Measurements from ENCODE around the gene MKRN2OS. TPM values are rescaled to one million over a fixed set of nuclear protein-coding genes. Genes with fewer than 3 reads are reported as not detected.

MKRN2OS gene
- total and polyA plus RNA-seq, 2 donors (not counting 3 experiments of a cell fraction or from before 2014, with no cell fraction given), result not detected

DNA sequence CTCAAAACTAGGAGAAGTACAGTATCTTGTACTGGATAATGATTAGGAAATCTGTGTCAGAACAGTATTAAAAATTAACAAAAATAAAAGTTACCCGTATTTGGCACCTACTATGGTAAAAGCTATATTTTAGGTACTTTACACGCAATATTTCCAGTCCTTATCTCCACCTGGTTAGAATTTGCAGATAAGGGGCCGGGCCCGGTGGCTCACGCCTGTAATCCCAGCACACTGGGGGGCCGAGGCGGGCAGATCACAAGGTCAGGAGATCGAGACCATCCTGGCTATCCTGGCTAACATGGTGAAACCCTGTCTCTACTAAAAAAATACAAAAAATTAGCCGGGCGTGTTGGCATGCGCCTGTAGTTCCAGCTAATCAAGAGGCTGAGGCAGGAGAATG lies 28.4 kb downstream of the MKRN2OS start:
- no peak overlapping the region for H3K4me2 ChIP-seq (ENCODE audit: insufficient read depth, low read length)
- no peaks in the 10 kb centered on the region for H3K36me3 ChIP-seq (ENCODE audit: control insufficient read depth in 2 of 2, extremely low read depth in 1 of 2, insufficient read depth in 2 of 2, low read length in 2 of 2)
- H3K27me3 ChIP-seq (ENCODE audit: control insufficient read depth in 2 of 2, insufficient read depth in 2 of 2, low read length in 2 of 2), result no peaks in the 10 kb centered on the region
- no peaks in the 10 kb centered on the region for H3K9me1 ChIP-seq (replicated peaks; ENCODE audit: control insufficient read depth, extremely low read depth, insufficient read depth, low read length)
- no peak overlapping the region for H3K27ac ChIP-seq (ENCODE audit: insufficient read depth, low read depth, low read length)
- no peak overlapping the region for H3K4me3 ChIP-seq (replicated peaks in 1 of 3; ENCODE audit: insufficient read depth in 1 of 3, low read depth in 1 of 3, low read length in 3 of 3)
- no peak overlapping the region for H2AFZ ChIP-seq (ENCODE audit: low read depth, low read length)
- no peak overlapping the region for H3K9ac ChIP-seq (replicated peaks; ENCODE audit: extremely low read depth, insufficient read depth, low read length)
- TF ChIP-seq FOS (IDR thresholded peaks at IDR 0.05; ENCODE audit: borderline replicate concordance, insufficient read depth, low read length), result no peak
- TF ChIP-seq, protein P1, sequence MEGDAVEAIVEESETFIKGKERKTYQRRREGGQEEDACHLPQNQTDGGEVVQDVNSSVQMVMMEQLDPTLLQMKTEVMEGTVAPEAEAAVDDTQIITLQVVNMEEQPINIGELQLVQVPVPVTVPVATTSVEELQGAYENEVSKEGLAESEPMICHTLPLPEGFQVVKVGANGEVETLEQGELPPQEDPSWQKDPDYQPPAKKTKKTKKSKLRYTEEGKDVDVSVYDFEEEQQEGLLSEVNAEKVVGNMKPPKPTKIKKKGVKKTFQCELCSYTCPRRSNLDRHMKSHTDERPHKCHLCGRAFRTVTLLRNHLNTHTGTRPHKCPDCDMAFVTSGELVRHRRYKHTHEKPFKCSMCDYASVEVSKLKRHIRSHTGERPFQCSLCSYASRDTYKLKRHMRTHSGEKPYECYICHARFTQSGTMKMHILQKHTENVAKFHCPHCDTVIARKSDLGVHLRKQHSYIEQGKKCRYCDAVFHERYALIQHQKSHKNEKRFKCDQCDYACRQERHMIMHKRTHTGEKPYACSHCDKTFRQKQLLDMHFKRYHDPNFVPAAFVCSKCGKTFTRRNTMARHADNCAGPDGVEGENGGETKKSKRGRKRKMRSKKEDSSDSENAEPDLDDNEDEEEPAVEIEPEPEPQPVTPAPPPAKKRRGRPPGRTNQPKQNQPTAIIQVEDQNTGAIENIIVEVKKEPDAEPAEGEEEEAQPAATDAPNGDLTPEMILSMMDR (IDR thresholded peaks at IDR 0.05; ENCODE audit: extremely low read depth in 1 of 2, insufficient read depth in 1 of 2, low read depth in 1 of 2, low read length in 2 of 2), result no peak
- TF ChIP-seq, protein P2, sequence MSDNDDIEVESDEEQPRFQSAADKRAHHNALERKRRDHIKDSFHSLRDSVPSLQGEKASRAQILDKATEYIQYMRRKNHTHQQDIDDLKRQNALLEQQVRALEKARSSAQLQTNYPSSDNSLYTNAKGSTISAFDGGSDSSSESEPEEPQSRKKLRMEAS (IDR thresholded peaks at IDR 0.05; ENCODE audit: insufficient read depth, insufficient read length), result no peak
- no peaks in the 10 kb centered on the region for H4K20me1 ChIP-seq (replicated peaks; ENCODE audit: control insufficient read depth, extremely low read depth, insufficient read depth, low read length)
- no peak for FAIRE-seq
- no TSS peak for BruUV-seq (replicated peaks)
- intact Hi-C loops (cut with micrococcal nuclease) (no loop called here), dilution Hi-C loops (cut with MboI; ENCODE audit: extremely low pct_ligation_motif_present, low sequenced_read_pairs) (no loop called here)
- no peaks in the 10 kb centered on the region for H3K9me3 ChIP-seq (replicated peaks; ENCODE audit: control insufficient read depth, insufficient read depth, low read length)
- ChIA-PET POLR2A (no interaction called here), CTCF (no interaction called here)
- no peaks in the 10 kb centered on the region for H3K4me1 ChIP-seq (ENCODE audit: control insufficient read depth, extremely low read depth, insufficient read depth, low read length)
- H3K79me2 ChIP-seq (ENCODE audit: control insufficient read depth, insufficient read depth, low read length), result no peaks in the 10 kb centered on the region
- no peak for DNase-seq (ENCODE audit: low read depth, low spot score)

DNA sequence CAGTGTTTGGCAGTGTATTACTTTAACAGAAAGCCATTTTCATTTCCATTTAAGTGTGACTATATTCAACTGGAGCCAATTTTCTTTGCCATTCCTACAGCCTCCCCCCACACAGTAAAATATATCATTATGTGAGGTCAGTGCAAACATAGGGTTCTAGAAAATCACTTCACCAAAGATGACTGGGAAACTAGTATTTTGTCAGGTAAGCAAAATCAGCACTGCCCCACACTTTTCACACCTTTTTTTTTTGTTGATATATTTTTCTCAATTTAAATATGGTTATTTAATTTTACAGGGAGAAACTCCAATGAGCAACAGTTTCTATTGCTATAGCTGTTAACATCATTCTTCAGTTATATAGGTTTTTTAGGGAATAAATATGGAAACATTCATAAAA lies 29.7 kb downstream of the MKRN2OS start:
- Histone ChIP-seq H3K4me1 (ENCODE audit: control insufficient read depth, extremely low read depth, insufficient read depth, low read length) (no peaks in the 10 kb centered on the region), H3K4me2 (ENCODE audit: insufficient read depth, low read length) (no peak overlapping the region), H3K9me1 (replicated peaks; ENCODE audit: control insufficient read depth, extremely low read depth, insufficient read depth, low read length) (no peaks in the 10 kb centered on the region), H3K9ac (replicated peaks; ENCODE audit: extremely low read depth, insufficient read depth, low read length) (no peak overlapping the region), H3K9me3 (replicated peaks; ENCODE audit: control insufficient read depth, insufficient read depth, low read length) (no peaks in the 10 kb centered on the region), H3K4me3 (replicated peaks in 1 of 3; ENCODE audit: insufficient read depth in 1 of 3, low read depth in 1 of 3, low read length in 3 of 3) (no peak overlapping the region), H2AFZ (ENCODE audit: low read depth, low read length) (no peak overlapping the region), H3K27me3 (ENCODE audit: control insufficient read depth in 2 of 2, insufficient read depth in 2 of 2, low read length in 2 of 2) (no peaks in the 10 kb centered on the region), H4K20me1 (replicated peaks; ENCODE audit: control insufficient read depth, extremely low read depth, insufficient read depth, low read length) (no peaks in the 10 kb centered on the region), H3K27ac (ENCODE audit: insufficient read depth, low read depth, low read length) (no peak overlapping the region), H3K79me2 (ENCODE audit: control insufficient read depth, insufficient read depth, low read length) (no peaks in the 10 kb centered on the region), H3K36me3 (ENCODE audit: control insufficient read depth in 2 of 2, extremely low read depth in 1 of 2, insufficient read depth in 2 of 2, low read length in 2 of 2) (no peaks in the 10 kb centered on the region)
- TF ChIP-seq JUN (IDR thresholded peaks at IDR 0.05; ENCODE audit: borderline replicate concordance, insufficient read depth, insufficient read length, low read depth) (no peak), MYC (IDR thresholded peaks at IDR 0.05; ENCODE audit: low read depth, low read length) (no peak), EZH2 (IDR thresholded peaks at IDR 0.05; ENCODE audit: borderline replicate concordance, low read depth, low read length, severe bottlenecking) (no peak), POLR2A (IDR thresholded peaks at IDR 0.05; ENCODE audit: low read depth, low read length) (no peak), FOS (IDR thresholded peaks at IDR 0.05; ENCODE audit: borderline replicate concordance, insufficient read depth, low read length) (no peak), GATA2 (IDR thresholded peaks at IDR 0.05; ENCODE audit: insufficient read depth, insufficient read length, low read depth, low read length) (no peak), POLR2AphosphoS5 (IDR thresholded peaks at IDR 0.05; ENCODE audit: insufficient read depth, low read depth, low read length) (no peak)
- TF ChIP-seq, protein P1 (IDR thresholded peaks at IDR 0.05; ENCODE audit: extremely low read depth in 1 of 2, insufficient read depth in 1 of 2, low read depth in 1 of 2, low read length in 2 of 2), result no peak
- TF ChIP-seq, protein P2 (IDR thresholded peaks at IDR 0.05; ENCODE audit: insufficient read depth, insufficient read length), result no peak
- dilution Hi-C loops (cut with MboI; ENCODE audit: extremely low pct_ligation_motif_present, low sequenced_read_pairs), result no loop called here
- POLR2A ChIA-PET, result no interaction called here
- DNase-seq (ENCODE audit: low read depth, low spot score) (no peak), FAIRE-seq (no peak)
- no TSS peak for BruUV-seq (replicated peaks)
- intact Hi-C loops (cut with micrococcal nuclease), result no loop called here
- CTCF ChIA-PET, result no interaction called here

Measured in endothelial cell of umbilical vein (primary cell).